Muscle of back (tissue), 13 donors: ENCODE measurements around the gene GLRB. TPM values are rescaled to one million over a fixed set of nuclear protein-coding genes. Genes with fewer than 3 reads are reported as not detected.
"Not testable (repeated sequence)": the region's sequence is repeated elsewhere in the genome, so short reads cannot be mapped to it uniquely, and the experiment has no call there.

Experiments used
- DNase-seq, 3 donors: peaks; one replicate each; pipeline versions ENCODE4 v3.0.0 to v3.0.0-alpha.2; 2013
- long read RNA-seq, 9 donors: transcript quantifications; one replicate each; lab custom pipeline, GENCODE V29; 2026
- polyA plus RNA-seq, 10 donors: library from polyadenylated mRNA; unstranded; fragments of 120-200 nt; gene quantifications; one replicate each; pipeline ENCODE4 v1.2.1, GENCODE V29; 2013; ENCODE audit not compliant: insufficient read length in 10 of 10

Gene GLRB
- 1 to 10 TPM; 4.1 to 7.2 (median 5.0) TPM for polyA plus RNA-seq
- long read RNA-seq, donor 1, partial matches to known transcripts: 0 of 2 reads
- long read RNA-seq, donor 1, other reads (novel, unspliced or antisense): 0 of 2 reads
- long read RNA-seq, donor 2, partial matches to known transcripts: 0 of 1 reads
- long read RNA-seq, donor 2, other reads (novel, unspliced or antisense): 0 of 1 reads
- long read RNA-seq, donor 3: 0 reads
- long read RNA-seq, donor 4, transcript GLRB-201 (10 exons, 3,126 nt): major isoform, 5 of 5 reads
- long read RNA-seq, donor 4, partial matches to known transcripts: 0 of 5 reads
- long read RNA-seq, donor 4, other reads (novel, unspliced or antisense): 0 of 5 reads
- long read RNA-seq, donor 5: 0 reads
- long read RNA-seq, donor 6, partial matches to known transcripts: 0 of 2 reads
- long read RNA-seq, donor 6, other reads (novel, unspliced or antisense): 0 of 2 reads
- long read RNA-seq, donor 7, partial matches to known transcripts: 0 of 2 reads
- long read RNA-seq, donor 7, other reads (novel, unspliced or antisense): 0 of 2 reads
- long read RNA-seq, donor 8, partial matches to known transcripts: 0 of 2 reads
- long read RNA-seq, donor 8, other reads (novel, unspliced or antisense): 0 of 2 reads
- long read RNA-seq, donor 9: 0 reads

DNA sequence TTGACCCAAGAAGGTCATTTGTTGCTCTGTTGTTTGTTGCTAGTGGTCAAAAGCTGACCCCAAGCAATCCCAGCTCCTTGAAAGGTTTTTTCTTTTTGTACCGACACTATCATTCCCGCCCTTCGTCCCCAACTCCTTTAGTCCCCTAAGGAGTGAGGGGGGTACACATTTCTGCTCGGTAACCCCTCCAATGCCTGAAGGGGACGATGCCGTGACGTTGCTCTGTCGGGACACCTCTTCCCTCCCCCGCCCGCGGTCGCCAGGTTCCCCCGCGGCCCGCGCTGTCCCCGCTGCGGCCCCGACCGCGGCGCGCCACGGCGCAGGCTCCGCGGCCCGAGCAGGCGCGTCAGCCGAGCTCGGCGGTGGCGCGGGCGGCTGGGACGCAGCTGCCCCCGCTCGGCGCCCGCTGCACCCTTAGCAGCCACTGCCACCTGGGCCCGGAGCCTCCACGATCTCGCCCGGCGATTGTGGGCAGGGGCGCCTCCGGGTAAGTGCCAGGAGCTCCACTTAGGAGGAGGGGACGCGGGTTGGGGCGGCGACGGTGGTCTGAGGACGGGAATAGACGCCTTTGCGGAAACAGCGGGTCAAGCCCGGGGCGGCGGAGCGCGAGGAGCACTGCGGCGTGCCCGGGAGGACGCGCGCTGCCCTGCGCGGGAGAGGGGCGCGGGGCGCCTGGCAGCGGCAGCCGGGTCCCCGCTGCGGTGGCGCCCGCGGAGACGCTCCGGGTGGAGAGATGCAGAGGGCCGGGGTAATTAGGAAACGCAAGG lies at the start of gene GLRB:
Gene GLRB (plus strand): TSS at position 340 of the 767 bp plus-strand sequence. CDS start 1,875 bp downstream, outside the sequence.
- DNase-seq: peak; percentile 32 to 80 (median 42)

DNA sequence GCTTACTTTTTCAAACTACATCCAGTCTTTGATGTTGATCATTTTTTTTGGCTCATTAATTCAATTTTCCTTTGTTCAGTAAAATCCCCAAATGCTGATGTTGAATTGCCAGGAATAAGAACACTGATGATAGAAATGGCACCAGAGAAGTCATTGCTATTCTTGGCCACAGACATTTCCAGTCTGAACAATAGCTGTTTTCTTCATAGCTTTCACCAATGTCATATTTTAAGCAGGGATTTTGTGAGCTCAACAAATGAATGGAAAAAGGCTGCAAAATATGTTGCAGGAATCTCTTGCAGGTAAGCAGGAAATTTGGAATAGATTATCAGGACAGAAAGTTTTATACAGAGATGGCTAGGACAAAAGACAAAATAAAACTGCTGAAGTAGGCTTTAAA lies 40.5 kb upstream of the GLRB start:
- no peak for DNase-seq

DNA sequence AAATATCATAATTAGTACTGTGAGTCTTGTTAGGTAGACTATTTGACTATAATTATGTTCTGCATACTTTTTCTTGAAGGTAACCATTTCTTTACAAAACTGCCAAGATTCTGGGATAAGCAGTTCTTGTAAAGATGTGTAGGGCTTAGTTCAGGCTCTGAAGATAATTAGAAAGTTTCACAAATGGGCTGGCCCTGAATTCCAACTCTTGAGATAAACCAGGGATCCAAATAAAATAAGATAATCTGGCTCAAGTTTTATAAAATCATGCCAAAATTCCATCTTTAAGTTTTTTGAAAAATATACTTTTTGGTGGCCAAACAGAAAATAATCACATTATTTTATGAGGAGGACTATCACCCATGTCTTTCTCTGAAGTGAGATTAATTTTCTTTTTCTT lies 35.5 kb upstream of the GLRB start:
- no peak for DNase-seq

DNA sequence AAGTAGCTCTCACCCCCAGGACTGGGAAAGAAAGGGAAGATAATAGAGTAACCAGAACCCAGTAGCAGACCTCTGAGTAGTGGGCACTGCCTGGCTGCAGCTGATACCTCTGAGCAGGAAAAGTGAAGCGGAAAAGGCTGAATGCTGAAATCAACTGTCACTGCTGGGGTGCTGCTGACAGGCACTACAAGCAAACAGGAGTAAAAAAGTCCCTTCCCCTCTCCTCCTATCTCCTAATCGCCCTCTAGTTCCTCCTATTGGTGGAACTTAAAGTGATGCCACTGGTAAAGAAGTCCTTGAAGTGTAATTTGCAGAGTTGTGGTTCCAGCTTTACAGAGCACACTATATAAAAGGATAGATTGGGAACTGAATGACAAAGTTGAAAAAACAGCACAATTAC lies 32.8 kb upstream of the GLRB start:
- DNase-seq: peak in 2 of 3 donors; percentile 7 to 22

DNA sequence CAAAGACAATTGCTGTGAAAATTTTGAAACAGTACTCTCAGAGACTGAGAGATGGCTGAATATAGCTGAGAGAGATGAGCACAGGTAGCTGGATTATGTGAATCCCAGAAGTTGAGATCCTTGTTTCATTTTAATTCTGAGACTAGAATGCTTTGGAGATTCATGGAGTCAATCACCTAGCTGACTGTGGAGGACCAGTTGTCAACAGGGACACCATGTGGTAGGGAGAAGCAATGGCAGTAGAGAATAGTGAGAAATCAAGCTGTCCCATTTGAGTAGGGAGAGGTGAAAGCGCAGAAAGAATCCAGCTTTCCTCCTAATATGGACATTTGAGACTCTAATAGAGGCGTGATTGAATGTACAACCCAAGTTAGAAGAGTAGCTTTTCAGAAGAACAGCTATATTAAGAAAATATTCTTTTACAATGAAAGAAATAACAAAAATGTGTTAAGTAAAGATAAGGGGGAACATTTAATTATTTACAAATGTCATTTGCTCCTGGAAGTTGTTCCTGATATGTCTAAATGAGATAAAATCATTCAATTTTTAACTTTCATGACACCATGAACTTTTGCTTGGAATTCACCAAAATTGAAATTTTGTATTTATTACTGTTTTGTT lies 30.3 kb upstream of the GLRB start:
- DNase-seq: peak; percentile 21 to 61 (median 56)

DNA sequence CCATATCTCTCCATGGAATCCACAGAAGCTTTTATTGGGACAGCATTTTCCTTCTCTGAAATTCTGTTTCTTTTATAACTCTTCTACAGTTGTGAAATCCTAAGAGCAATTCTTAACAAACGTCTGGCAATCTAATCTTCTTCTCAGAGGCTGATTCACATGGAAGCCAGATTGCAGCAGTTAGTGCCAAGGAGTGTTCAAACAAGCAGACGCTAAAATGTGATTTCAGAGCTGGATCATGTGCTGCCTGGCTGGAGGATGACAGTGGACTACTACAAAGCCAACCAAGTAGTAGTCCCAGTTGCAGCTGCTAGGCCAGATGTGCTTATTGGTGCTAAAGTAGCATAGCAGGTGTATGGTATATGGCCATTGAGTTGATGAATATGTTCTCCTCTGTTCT lies 27.7 kb upstream of the GLRB start:
- DNase-seq: peak; percentile 33 to 73 (median 58)

DNA sequence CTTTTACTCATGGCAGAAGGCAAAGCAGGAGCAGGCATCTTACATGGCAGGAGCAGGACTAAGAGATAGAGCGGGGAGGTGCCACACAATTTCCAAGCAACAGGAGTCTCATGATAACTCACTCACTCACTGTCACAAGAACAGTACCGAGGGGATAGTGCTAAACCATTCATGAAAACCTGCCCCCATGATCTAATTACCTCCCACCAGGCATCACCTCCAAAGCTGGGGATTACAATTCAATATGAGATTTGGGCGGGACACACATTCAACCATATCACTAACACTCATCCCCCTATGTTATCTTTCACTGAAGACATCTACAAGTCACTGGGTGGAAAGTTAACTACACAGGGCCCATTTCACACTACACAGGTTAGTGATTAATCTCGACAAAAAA lies 25.4 kb upstream of the GLRB start:
- DNase-seq: no peak

DNA sequence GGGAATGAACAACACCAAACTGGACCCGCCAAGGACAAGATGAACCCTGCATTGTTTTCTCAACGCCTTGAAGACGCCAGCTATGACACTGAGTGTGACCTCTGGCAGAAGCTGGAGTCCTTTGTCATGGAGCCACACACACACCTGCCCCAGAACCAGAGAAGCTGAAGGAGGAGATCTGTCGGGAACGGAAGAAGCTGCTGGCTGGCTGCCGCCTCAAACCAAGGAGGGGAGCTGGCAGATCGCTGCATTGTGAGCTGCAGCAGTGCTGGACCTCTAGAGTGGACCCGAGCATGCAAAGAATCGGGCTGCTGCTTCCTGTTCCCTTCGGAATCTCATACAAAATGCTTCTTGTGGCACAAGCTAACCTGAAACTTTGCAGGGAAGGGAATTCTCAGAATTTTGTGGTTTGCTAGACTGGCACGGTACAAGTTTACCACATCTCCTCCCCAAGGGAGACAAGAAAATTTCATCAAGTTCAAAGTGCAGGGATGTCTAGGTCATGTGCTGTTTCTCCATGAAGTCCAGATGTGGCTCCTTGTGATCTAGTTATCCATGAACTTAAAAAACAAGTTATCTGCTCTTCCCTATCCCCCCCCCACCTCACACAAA lies 23.4 kb upstream of the GLRB start:
- no peak for DNase-seq

DNA sequence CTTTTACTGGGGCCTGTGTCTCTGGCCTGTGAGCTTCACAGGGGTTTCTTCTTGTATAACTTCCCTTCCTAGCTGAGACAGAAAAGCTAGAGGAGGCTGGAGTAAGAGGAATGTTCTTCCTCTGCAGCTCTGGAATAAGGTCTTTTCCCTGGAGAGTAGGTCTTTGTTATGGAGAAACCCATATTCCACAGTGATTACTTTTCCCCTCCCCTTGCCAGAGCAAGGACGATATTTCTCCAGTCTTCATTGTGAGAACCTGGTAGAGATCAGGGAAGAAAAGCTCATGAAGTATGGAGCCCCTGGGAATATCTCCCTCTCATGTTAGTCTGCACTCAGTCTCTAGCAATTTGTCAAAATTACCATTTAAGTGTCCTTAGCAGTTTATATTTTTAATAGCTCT lies 18.7 kb upstream of the GLRB start:
- no peak for DNase-seq

DNA sequence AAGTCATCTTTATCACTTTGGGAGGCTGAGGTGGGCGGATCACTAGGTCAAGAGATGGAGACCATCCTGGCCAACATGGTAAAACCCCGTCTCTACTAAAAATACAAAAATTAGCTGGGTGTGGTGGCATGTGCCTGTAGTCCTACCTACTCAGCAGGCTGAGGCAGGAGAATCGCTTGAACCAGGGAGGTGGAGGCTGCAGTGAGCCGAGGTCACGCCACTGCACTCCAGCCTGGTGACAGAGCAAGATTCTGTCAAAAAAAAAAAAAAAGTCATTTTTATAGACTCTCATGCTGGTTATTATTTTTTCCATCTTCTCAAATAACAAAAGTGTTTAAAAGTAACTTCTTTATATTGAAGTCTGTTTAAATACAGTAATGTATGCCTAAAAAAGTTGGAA lies 17.1 kb upstream of the GLRB start:
- not testable (repeated sequence) for DNase-seq

DNA sequence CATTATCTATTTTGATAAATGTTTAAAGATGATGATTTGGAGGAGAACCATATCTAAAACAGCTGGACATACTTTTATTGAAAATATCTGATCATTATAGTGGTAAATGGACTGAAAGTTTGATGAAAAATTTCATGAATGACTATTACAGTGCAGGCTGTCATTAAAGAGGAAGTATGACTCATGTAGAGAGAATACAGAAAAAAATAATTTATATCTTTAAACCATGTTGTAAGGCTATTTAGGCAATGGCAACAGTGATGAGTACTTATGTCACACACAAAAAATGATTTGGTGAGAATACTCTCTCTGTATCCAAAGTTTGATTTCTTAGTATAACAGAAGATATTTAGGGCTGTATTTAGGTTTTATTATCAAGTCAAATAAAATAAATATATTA lies 3.9 kb upstream of the GLRB start:
- DNase-seq: no peak

DNA sequence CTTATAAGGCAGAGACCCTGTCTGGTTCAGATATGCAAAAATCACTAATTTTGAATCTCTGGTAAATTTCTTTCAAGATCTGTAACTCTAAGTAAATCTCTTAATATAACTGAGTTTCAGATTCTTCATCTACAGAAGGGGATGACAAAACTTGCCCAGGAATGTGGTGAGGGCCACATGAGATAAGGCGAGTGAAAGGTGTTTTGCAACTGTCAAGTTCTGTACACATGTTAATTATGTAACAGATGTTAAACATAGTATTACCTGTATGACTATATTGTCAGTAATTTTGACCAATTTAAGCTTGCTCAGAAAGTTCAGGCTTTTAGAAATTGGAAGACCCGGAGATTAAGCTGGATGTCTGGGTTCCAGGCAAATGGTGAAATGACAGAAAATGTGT lies 549 bp upstream of the GLRB start:
- DNase-seq: no peak

DNA sequence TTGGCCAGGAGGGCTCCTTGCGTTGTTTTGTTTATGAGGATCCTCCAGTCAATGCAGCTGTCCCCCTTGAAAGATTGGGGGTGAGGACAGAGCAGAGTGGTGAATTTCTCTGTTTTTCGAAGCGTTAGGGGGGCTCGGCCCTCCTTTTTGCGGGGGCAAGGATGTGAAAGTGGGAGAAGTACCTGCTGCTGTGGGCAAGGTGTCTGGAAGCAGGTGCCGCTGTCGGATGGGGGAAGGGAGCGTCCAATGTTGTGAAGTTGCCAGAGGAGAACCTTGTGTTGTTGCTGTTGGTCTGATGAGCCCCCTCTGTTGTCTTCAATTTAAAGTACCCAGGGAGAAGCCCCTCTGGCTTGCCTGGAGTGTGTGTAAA lies 613 bp downstream of the GLRB start:
- peak in 2 of 3 donors; percentile 6 to 51 for DNase-seq

DNA sequence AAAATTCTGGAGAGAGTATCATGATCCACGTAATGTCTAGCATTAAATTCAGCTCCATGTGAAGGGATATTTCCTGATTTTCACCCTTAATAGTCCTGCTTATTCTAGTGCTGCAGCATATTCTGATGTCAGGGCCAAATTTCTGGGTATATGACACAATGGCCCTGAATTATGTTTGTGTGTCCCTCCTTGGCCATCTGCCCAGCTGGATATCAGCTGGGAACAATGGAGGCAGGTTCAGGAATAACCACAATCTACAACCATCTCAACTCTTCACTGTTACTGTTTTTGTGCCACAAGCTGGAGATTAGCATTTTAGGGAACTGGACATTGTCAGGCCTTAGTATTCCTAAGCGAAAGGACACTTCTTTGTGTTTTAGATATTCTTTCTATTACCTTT lies 3.5 kb downstream of the GLRB start:
- DNase-seq: no peak

DNA sequence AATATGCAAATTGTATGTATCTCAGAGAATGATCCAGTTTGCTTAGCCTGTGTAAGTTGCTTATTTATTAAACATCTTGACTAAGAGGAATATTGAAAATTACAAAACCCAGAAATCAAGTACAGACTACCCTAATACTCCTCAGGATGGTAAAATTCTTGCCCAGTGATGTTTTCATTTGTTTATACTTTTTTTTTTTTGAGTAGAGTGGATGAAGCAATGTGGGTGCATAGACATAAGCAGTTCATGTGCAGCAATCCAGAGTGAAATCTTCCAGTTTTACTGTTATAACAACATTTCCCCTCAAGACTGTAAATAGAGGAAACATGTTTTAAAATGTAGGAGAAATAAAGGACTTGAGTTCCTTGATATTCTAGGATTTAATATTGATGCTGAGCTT lies 4.7 kb downstream of the GLRB start:
- DNase-seq: no peak

DNA sequence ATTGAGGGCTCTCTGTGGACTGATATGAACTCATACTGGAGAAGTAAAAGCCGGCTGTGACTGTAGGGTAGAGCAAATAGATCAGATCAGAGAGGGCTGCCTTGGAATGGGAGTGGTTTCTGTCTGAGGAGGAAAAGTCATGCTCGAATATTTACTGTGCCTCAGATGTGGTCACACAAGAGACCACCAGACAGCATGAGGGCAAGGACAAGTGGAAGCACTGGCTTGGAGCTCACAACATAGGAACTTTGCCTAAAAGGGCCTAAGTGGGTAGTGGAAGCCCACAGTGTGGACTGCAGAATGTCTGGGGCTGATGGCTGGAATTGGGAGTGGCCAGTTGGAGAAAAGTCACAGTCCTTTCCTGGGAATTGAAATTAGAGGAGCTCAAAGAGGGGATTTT lies 19.8 kb downstream of the GLRB start:
- no peak for DNase-seq

DNA sequence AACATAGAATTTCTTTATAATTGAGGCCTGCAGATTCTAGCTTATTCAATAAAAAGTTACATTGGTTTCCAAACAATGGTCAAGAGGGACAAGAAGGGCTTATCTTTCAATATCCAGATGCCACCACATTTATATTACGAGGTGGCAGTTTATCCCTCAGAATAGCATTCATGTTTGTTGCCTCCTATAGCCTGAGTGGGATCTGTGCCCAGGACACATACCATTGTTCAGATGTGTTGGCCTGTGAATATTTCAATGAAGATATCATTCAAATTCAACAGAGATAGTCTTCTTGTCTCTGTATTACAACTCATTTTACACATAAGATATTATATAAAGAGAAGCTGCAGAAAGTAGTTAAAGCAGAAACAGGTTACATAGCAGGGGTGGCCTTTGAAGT lies 20.5 kb downstream of the GLRB start:
- DNase-seq: no peak

DNA sequence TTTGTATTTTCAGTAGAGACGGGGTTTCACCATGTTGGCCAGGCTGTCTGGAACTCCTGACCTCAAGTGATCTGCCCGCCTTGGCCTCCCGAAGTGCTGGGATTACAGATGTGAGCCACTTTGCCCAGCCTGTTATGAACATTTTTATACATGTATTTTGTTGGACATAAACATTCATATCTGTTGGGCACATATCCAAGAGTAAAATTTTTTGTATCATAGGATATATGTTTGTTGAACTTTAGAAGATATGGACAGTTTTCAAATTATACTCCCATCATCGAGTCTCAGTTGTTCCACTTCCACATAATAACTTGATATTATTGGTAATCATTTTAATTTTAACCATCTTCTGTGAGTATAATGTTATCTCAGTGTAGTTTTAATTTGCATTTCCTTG lies 23.6 kb downstream of the GLRB start:
- DNase-seq: no peak

DNA sequence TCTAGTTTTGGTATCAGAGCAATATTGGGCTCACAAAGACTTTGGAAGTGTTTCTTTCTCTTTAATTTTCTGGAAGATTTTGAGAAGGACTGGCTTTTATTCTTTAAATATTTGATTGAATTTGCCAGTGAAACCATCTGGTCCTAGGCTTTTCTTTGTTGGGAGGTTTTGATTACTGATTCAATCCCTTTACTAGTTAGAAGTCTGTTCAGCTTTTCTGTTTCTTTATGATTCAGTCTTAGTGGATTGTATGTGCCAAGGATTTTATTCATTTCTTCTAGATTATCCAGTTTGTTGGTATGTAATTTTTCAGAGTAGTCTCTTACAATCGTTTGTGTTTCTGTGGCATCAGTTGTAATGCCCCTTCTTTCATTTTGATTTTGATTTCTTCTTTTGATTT lies 28.6 kb downstream of the GLRB start:
- no peak for DNase-seq

DNA sequence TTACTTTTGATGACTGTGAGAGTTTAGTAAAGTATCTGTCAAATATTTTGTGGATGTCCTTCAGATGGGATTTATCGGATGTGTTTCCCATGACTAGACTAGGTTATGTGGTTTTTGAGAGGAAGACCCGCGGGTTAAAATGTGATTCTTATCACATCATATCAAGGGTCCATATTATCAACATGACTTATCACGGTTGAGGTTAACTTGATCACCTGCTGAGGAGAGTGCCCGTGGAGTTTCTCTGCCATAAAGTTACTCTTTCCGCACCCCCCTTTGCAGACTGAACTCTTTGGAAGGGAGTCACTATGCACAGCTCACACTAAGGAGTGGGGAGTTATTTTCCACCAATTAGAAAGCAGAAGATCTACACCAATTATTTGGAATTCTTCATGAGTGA lies 38.7 kb downstream of the GLRB start:
- DNase-seq: no peak

DNA sequence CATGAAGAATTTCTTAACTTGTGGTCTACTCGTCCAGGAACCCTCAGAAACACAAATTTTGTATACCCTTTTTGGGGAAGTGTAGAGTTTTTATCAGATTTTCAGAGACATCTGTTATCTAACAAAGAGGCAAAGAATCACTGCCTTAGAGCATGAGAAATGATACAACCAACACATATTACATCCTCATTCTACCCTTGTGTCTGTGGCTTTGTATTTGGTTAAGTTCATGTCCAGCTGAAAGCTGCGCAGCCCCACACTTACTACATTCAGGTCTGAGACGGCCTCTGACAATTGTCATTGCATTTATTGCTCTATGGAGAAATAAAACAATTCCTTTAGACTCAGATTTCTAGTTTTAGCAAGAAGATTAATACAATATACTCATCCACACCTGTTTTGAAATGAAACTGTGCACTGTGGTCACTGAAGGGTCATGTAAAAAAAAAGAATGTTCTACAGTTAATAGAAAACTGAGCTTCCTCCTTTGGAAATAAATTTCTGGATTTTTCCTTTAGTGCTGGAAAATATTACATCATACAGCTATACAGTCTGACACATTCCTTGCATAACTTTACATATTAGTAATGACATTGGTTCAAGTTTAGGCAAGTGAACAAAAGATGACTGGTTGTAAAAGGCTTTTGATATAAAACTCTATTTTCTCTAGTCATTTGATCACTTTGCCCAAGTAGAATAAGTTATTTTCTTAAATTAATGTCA lies 39.8 kb downstream of the GLRB start:
- DNase-seq: peak; percentile 30 to 62 (median 57)
